HG03342 (cell line): ENCODE results near the gene RBM19.
A peak's percentile ranks its signal among the peaks of the same experiment; 100 is the strongest.

Source experiments
- ATAC-seq: cut with Tn5 transposase; IDR thresholded peaks from one replicate; pipeline ENCODE4 v1.9.1; 2021; ENCODE audit warnings: mild to moderate bottlenecking, moderate library complexity; ENCODE audit not compliant: unreplicated experiment

Gene RBM19

GRCh38 chr12:113990250-113991223 lies 24.4 kb upstream of the RBM19 start:
- ATAC-seq, result no peak

- ATAC-seq, result no peak
Observed at GRCh38 chr12:113988976-113989375, 22.9 kb upstream of the RBM19 start.

GRCh38 chr12:113988064-113988451 lies 21.9 kb upstream of the RBM19 start:
- ATAC-seq, result no peak

GRCh38 chr12:113987261-113988063 lies 21.3 kb upstream of the RBM19 start:
- no peak for ATAC-seq

GRCh38 chr12:113984464-113984863 lies 18.3 kb upstream of the RBM19 start:
- no peak for ATAC-seq

- no peak for ATAC-seq
Observed at GRCh38 chr12:113983777-113984448, 17.8 kb upstream of the RBM19 start.

GRCh38 chr12:113983265-113983664 lies 17.1 kb upstream of the RBM19 start:
- no peak for ATAC-seq

- no peak for ATAC-seq
Observed at GRCh38 chr12:113981876-113982275, 15.8 kb upstream of the RBM19 start.

- ATAC-seq, result peak; percentile 65
Observed at GRCh38 chr12:113980537-113981337, 14.6 kb upstream of the RBM19 start.

GRCh38 chr12:113980054-113980453 lies 13.9 kb upstream of the RBM19 start:
- no peak for ATAC-seq

- ATAC-seq, result no peak
Observed at GRCh38 chr12:113978080-113978479, 12.0 kb upstream of the RBM19 start.

GRCh38 chr12:113974006-113974405 lies 7.9 kb upstream of the RBM19 start:
- no peak for ATAC-seq

- ATAC-seq, result no peak
Observed at GRCh38 chr12:113973109-113973904, 7.2 kb upstream of the RBM19 start.

GRCh38 chr12:113971392-113971791 lies 5.3 kb upstream of the RBM19 start:
- ATAC-seq, result no peak

- ATAC-seq, result no peak
Observed at GRCh38 chr12:113970211-113970610, 4.1 kb upstream of the RBM19 start.

- no peak for ATAC-seq
Observed at GRCh38 chr12:113967368-113967767, 1.2 kb upstream of the RBM19 start.

- ATAC-seq, result no peak
Observed at GRCh38 chr12:113962733-113963132, 3.4 kb downstream of the RBM19 start.

- ATAC-seq, result no peak
Observed at GRCh38 chr12:113961921-113962710, 4.0 kb downstream of the RBM19 start.

- ATAC-seq, result no peak
Observed at GRCh38 chr12:113960030-113960429, 6.1 kb downstream of the RBM19 start.
